BLaER1 (cell line): ENCODE measurements around the gene CHPF2.

Source experiments
- H3K27ac ChIP-seq: shearing (Covaris generic); formaldehyde crosslinking; 2 replicates; pipeline ENCODE4 v1.8.1; 2022
- H3K27me3 ChIP-seq: shearing (Covaris generic); formaldehyde crosslinking; 2 replicates; pipeline ENCODE4 v1.8.1; 2022
- H3K36me3 ChIP-seq: shearing (Covaris generic); formaldehyde crosslinking; 2 replicates; pipeline ENCODE4 v1.8.1; 2022
- H3K4me1 ChIP-seq: shearing (Covaris generic); formaldehyde crosslinking; 2 replicates; pipeline ENCODE4 v1.8.1; 2022
- H3K4me2 ChIP-seq: shearing (Covaris generic); formaldehyde crosslinking; 2 replicates; pipeline ENCODE4 v1.8.1; 2022
- H3K4me3 ChIP-seq: shearing (Covaris generic); formaldehyde crosslinking; 2 replicates; pipeline ENCODE4 v1.8.1; 2022
- H3K9ac ChIP-seq: shearing (Covaris generic); formaldehyde crosslinking; 2 replicates; pipeline ENCODE4 v1.8.1; 2022
- H3K9me3 ChIP-seq: shearing (Covaris generic); formaldehyde crosslinking; 2 replicates; pipeline ENCODE4 v1.8.1; 2022
- H4K20me1 ChIP-seq: shearing (Covaris generic); formaldehyde crosslinking; 2 replicates; pipeline ENCODE4 v1.8.1; 2022
- Cebpa-rat ChIP-seq: shearing (Covaris generic); IDR thresholded peaks from 2 replicates; pipeline ENCODE4 v1.8.1; 2022

CHPF2 gene

GRCh38 chr7:151249732-151250072 lies 17.4 kb downstream of the CHPF2 start:
- no peak overlapping the region for H3K4me3 ChIP-seq
- H3K9me3 ChIP-seq: no peaks in the 10 kb centered on the region
- H3K4me2 ChIP-seq: peak overlapping the region; percentile 94
- H3K4me1 ChIP-seq: peaks cover 52% of the 10 kb centered on the region
- H3K27ac ChIP-seq: no peak overlapping the region
- H3K27me3 ChIP-seq: peaks cover 100% of the 10 kb centered on the region
- no peaks in the 10 kb centered on the region for H3K36me3 ChIP-seq
- peaks cover 91% of the 10 kb centered on the region for H4K20me1 ChIP-seq
- no peak overlapping the region for H3K9ac ChIP-seq
- TF ChIP-seq Cebpa-rat: no peak

GRCh38 chr7:151250181-151251132 lies 18.2 kb downstream of the CHPF2 start:
- Histone ChIP-seq H3K4me3 (no peak overlapping the region), H3K27me3 (peaks cover 100% of the 10 kb centered on the region), H3K4me2 (no peak overlapping the region), H3K36me3 (no peaks in the 10 kb centered on the region), H3K27ac (no peak overlapping the region), H3K9ac (no peak overlapping the region), H4K20me1 (peaks cover 91% of the 10 kb centered on the region), H3K4me1 (peaks cover 45% of the 10 kb centered on the region), H3K9me3 (no peaks in the 10 kb centered on the region)
- no peak for TF ChIP-seq Cebpa-rat

- peak overlapping the region; percentile 87 for H3K4me2 ChIP-seq
- H3K4me1 ChIP-seq: peaks cover 42% of the 10 kb centered on the region
- H3K4me3 ChIP-seq: peak overlapping the region; percentile 71
- no peaks in the 10 kb centered on the region for H3K9me3 ChIP-seq
- H3K9ac ChIP-seq: peak overlapping the region; percentile 58; the same call in 1 of the 2 replicates
- H3K36me3 ChIP-seq: no peaks in the 10 kb centered on the region
- TF ChIP-seq Cebpa-rat: no peak
- H3K27me3 ChIP-seq: peaks cover 100% of the 10 kb centered on the region
- no peak overlapping the region for H3K27ac ChIP-seq
- peaks cover 86% of the 10 kb centered on the region for H4K20me1 ChIP-seq
These were observed 19.0 kb downstream of the CHPF2 start for GRCh38 chr7:151251328-151251688.

- Histone ChIP-seq H3K27ac (no peak overlapping the region), H3K36me3 (no peaks in the 10 kb centered on the region), H3K9ac (peak overlapping the region; percentile 58), H3K4me3 (peak overlapping the region; percentile 71), H3K27me3 (peaks cover 100% of the 10 kb centered on the region), H3K4me1 (peaks cover 42% of the 10 kb centered on the region), H4K20me1 (peaks cover 80% of the 10 kb centered on the region), H3K9me3 (no peaks in the 10 kb centered on the region), H3K4me2 (peak overlapping the region; percentile 87)
- no peak for TF ChIP-seq Cebpa-rat
These were observed 19.6 kb downstream of the CHPF2 start for GRCh38 chr7:151251689-151252560.

- H3K9ac ChIP-seq: no peak overlapping the region
These were observed 20.2 kb downstream of the CHPF2 start for GRCh38 chr7:151252561-151252835.

GRCh38 chr7:151252961-151253711 lies 20.9 kb downstream of the CHPF2 start:
- H3K36me3 ChIP-seq: no peaks in the 10 kb centered on the region
- no peak for TF ChIP-seq Cebpa-rat
- H3K4me1 ChIP-seq: peaks cover 29% of the 10 kb centered on the region
- H3K4me2 ChIP-seq: no peak overlapping the region
- H3K4me3 ChIP-seq: no peak overlapping the region
- H3K27me3 ChIP-seq: peaks cover 99% of the 10 kb centered on the region
- no peaks in the 10 kb centered on the region for H3K9me3 ChIP-seq
- H3K27ac ChIP-seq: no peak overlapping the region
- H3K9ac ChIP-seq: no peak overlapping the region
- peaks cover 68% of the 10 kb centered on the region for H4K20me1 ChIP-seq

More at GRCh38 chr7:151252561-151252835, 20.2 kb downstream of the CHPF2 start:
- no peak overlapping the region; the same call in 1 of the 2 replicates for H3K4me2 ChIP-seq
- no peaks in the 10 kb centered on the region for H3K36me3 ChIP-seq
- H3K4me3 ChIP-seq: peak overlapping the region; percentile 71; the same call in 1 of the 2 replicates
- H3K27ac ChIP-seq: no peak overlapping the region
- H3K4me1 ChIP-seq: peaks cover 36% of the 10 kb centered on the region
- H4K20me1 ChIP-seq: peaks cover 74% of the 10 kb centered on the region
- TF ChIP-seq Cebpa-rat: no peak
- peaks cover 100% of the 10 kb centered on the region for H3K27me3 ChIP-seq
- H3K9me3 ChIP-seq: no peaks in the 10 kb centered on the region

- Histone ChIP-seq H3K27ac (no peak overlapping the region), H3K9me3 (no peaks in the 10 kb centered on the region), H3K4me3 (no peak overlapping the region), H3K27me3 (peaks cover 88% of the 10 kb centered on the region), H3K9ac (no peak overlapping the region), H3K36me3 (no peaks in the 10 kb centered on the region), H3K4me2 (no peak overlapping the region), H3K4me1 (peaks cover 20% of the 10 kb centered on the region), H4K20me1 (peaks cover 58% of the 10 kb centered on the region)
- TF ChIP-seq Cebpa-rat: no peak
These were observed 22.0 kb downstream of the CHPF2 start for GRCh38 chr7:151254316-151254715.

GRCh38 chr7:151254851-151255250 lies 22.6 kb downstream of the CHPF2 start:
- H4K20me1 ChIP-seq: peaks cover 53% of the 10 kb centered on the region

GRCh38 chr7:151255390-151255789 lies 23.1 kb downstream of the CHPF2 start:
- H3K4me1 ChIP-seq: peaks cover 13% of the 10 kb centered on the region
- peaks cover 77% of the 10 kb centered on the region for H3K27me3 ChIP-seq
- no peak overlapping the region for H3K4me2 ChIP-seq
- no peak overlapping the region for H3K9ac ChIP-seq
- no peaks in the 10 kb centered on the region for H3K9me3 ChIP-seq
- no peaks in the 10 kb centered on the region for H3K36me3 ChIP-seq
- no peak for TF ChIP-seq Cebpa-rat
- no peak overlapping the region for H3K27ac ChIP-seq
- H4K20me1 ChIP-seq: peaks cover 48% of the 10 kb centered on the region
- H3K4me3 ChIP-seq: no peak overlapping the region

More at GRCh38 chr7:151254851-151255250, 22.6 kb downstream of the CHPF2 start:
- no peak overlapping the region for H3K4me3 ChIP-seq
- no peak overlapping the region for H3K27ac ChIP-seq
- H3K27me3 ChIP-seq: peaks cover 82% of the 10 kb centered on the region
- no peaks in the 10 kb centered on the region for H3K9me3 ChIP-seq
- H3K4me1 ChIP-seq: peaks cover 15% of the 10 kb centered on the region
- no peak overlapping the region for H3K9ac ChIP-seq
- H3K4me2 ChIP-seq: no peak overlapping the region
- TF ChIP-seq Cebpa-rat: no peak
- no peaks in the 10 kb centered on the region for H3K36me3 ChIP-seq
